HG02852 (cell line): ENCODE results near the gene CD19.
"Not testable (repeated sequence)": the region's sequence is repeated elsewhere in the genome, so short reads cannot be mapped to it uniquely, and the experiment has no call there.

Source experiments
- ATAC-seq: cut with Tn5 transposase; IDR thresholded peaks from one replicate; pipeline ENCODE4 v1.9.1; 2021; ENCODE audit warnings: mild to moderate bottlenecking, moderate library complexity; ENCODE audit not compliant: unreplicated experiment

CD19 gene

DNA sequence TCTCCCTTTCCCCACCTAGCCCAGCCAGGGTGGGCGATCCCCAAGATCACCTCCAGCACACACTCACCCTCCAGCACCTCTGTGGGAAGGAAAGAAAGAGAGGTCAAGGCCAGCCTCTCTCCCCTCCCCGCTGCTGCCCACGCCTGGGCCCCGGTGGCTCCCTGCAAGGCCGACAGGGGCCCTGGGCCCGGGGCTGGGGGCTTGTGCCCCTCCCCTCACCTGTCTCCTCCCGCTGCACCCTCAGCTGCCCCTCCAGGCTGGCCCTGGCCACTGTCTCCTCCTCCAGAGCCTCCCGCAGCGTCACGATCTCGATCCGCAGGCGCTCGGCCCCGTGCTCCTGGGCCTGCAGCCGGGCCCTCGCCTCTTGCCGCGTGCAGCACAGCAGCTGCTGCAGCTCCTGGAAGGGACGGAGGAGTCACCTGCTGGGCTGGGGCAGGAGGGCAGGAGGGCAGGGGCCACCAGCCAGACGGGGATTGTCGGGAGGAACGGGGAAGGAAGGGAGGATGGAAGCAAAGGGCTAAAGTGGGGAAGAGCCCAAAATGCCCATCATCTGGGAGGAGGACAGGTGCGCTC, 25.9 kb upstream of the CD19 start:
- ATAC-seq = no peak

DNA sequence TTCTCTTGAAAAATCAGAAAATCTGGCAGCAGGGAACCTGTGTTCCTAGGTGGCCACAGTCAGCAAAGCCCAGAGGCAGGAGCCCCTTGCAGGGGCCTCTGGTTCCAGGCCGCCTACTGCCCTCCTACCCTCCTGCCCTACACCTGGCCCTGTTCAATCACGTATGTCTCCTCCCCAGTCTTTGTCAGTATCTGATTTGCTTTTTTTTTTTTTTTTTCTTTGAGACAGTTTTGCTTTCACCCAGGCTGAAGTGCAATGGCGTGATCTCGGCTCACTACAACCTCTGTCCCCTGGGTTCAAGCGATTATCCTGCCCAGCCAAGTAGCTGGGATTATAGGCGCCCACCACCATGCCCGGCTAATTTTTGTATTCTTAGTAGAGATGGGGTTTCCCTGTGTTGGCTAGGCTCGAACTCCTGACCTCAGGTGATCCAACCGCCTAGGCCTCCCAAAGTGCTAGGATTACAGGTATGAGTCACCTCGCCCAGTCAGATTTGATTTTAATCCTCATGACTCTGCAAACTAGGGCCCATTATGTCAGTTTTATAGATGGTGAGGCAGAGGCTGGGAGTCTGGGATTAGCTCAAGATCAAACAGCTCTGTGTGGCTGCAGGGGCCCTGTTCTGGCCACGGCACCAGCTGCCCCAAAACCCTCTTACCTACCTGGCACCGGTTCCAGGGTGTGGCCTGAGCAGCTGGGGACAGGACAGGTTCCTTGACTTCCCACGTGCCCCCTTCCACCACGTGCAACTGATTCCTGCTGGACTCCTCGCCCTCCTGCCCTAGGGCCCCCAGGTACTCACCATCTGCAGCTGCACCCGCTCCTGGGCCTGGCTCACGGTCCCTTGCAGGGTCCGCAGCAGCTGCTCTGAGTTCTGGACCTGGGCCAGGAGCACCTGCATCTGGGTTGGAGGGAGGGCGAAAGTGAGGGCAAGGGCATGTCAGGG, 21.4 kb upstream of the CD19 start:
- no peak for ATAC-seq

DNA sequence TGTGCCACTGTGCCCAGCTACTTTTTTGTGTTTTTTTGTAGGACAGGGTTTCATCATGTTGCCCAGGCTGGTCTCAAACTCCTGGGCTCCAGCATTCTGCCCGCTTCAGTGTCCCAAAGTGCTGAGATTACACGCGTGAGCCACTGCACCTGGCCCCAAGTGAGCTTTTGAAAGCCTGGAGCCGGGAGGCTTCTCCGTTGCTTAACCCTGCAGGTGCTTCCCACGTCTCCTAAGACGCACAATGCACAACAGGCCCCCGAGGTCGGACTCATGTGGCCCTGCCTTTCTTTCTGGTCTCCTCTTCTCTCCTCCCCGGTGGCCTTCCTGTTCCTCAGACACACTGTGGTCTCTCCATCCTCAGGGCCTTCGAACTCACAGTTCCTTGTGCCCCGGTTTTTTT, 19.2 kb upstream of the CD19 start:
- no peak for ATAC-seq

DNA sequence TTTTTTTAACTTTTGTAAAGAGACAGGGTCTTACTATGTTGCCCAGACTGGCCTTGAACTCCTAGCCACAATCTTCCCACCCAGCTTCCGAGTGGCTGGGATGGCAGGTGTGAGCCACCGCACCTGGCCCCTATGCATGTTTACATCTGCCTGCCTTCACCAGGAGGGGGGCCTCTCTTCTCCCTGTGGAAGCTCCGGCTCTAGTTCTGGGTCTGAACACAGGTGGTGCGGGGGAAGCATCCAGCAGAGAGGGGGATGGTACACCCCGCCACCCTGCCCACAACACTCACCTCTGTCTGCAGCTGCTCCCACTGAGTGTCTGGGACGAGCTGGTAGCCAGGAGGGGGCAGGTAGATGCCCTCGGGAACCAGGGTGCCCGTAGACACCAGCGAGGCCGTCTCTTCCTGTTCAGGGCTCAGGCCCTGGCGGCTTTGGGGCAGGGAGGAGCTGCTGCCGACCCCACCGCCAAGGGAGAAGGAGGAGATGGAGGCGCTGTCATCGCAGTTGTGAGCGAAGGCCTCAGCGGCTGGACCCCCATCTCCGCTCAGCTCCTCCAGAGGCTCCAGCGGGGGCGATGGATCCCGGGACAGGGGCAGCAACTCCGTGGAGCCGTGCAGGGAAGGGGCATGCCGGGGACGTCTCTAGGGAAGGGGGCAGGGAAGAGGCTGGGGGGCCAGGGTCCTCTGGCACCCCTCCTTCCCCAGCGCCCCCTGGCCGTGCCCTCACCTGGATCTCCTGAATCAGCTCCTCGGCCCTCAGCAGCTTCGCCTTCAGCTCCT, 17.6 kb upstream of the CD19 start:
- no peak for ATAC-seq

DNA sequence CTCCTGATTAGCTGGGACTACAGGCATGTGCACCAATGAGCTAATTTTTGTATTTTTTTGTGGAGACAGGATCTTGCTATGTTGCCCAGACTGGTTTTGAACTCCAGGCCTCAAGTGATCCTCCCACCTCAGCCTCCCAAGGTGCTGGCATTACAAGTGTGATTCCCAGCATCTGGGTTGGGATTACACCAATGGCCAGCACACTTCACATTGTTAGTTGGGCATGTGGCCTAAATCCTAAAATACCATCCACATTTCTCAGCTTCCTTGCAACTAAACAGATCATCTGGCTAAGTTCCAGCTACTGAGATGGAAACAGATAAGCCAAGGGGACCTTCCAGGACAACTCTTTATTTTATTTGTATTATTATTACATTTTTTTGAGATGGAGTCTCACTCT, 16.6 kb upstream of the CD19 start:
- ATAC-seq = no peak

DNA sequence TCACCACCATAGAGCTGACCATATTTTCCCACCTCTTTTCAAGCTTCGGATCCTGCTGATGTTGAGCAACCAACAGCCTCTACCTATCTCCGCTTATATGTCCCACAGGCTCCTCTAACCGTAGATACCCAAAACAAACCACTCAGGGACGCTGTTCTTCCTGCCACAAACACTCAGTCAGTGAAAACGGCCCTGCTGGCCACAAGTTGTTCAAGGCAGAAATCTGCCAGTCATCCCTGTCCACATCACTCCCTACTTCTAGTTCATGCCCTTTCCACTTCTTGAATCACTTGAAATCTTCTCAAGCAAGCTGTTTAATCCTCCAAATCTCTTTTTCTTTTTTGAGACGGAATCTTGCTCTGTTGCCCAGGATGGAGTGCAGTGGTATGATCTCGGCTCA, 14.7 kb upstream of the CD19 start:
- no peak for ATAC-seq

DNA sequence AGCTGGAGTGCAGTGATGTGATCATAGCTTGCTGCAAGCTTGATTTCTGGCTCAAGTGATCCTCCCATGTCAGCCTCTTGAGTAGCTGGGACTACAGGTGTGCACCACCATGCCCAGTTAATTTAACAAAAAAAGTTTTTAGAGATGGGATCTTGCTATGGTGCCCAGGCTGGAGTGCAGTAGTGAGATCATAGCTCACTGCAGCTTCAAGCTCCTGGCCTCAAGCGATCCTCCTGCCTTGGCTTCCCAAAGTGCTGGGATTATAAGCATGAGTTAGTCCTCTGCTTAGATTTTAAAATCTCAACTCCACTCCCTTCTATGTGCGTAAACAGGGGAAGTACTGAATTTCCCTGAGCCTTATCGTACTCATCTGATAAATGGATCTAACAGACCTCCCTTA, 13.1 kb upstream of the CD19 start:
- no peak for ATAC-seq

DNA sequence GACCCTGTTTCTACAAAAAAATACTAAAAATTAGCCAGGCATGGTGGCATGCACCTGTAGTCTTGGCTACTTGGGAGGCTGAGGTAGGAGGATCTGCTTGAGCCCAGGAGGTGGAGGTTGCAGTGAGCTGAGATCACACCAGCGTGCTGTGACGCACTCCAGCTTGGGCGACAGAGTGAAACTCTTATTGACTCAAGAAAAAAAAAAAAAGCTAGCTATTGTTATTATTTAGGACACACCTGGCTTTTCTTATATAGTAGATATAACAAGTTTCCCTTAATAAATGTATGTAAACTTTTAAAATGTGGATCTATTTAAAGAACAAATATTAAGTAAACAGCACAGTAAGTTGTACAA, 8.6 kb upstream of the CD19 start:
- no peak for ATAC-seq

DNA sequence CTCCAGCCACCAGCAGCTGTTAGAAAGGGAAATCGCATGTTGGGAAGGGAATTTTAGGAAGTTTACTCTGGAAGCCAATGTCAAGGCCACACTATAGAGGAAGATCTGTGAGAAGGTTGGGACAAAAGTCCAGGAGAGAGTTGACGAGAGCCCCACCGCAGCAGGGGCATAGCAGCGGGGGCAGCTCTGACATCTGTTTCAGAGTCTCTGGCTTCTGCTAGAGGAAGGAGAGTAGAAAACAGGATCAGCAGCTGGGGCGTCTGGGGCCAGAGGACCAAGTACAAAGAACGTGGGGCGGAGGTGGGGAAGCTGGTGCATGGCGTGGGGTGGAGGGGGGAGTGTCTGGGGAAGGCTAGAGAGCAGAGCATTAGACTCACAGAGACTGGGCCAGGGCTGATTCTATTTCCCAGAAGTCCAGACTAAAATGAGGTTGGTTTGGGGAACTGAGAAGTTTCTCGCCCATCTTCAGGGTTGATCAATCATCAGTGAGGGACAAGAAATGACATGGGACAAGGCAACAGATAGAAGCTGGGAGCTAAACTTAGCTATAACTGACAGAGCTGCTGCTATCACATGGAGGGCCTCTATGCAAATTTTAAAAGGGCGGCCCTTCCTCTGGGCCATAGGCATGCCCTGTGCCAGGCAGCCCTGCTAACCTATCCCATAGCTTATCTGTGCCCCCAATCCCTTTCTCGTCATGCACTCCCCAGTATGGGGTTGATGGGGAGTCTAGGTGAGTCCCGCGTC, 7.9 kb upstream of the CD19 start:
- ATAC-seq = peak; percentile 48

DNA sequence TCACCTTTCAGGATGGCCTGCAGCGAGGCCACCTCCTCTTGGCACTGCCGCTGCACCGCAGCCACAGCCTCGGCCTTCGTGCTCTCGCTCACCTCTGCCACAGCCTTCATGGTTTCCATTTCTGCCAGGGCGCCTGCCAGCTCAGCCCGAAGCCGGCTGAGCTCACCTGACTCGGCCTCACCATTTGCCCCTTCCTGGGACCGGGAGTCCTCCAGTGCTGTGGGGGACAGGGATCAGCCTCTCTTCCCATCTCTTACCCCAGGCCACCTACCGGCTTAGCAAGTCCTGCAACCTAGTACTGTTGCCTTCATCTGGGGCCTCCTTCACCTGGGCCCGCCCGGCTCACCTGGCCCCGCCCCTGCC, 7.4 kb upstream of the CD19 start:
- no peak for ATAC-seq

DNA sequence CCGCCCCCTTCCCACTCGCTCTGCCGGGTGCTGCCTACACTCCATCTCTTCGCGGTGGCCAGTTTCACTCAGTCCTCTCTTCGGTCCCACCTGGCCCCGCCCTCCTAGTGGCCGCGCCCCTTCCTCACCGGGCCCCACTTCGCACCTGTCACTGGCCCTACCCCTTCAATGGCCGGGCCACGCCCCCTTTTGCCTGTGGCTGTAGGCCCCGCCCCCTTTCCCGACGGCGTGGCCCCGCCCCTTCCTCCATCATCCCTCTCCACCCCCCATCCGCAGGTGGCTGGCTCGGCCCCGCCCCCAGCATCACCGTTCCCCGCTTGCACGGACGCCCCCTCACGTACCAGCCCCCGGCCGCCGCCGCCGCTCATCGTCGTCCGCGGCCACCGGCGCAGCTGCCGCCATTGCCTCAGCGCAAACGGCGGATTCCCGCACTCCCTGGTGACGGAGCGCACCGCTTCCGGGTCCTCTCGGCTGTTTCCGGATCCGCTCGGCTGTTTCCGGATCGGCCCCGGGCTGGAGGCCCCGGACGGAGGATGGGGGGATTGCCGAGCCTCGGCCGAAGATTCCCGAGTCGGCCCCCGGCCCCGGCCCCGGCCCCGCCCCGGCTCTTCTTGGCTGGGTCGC, 6.9 kb upstream of the CD19 start, which contains the start of gene RABEP2:
TSS of gene RABEP2 (minus strand) at position 477 of the 624 bp plus-strand sequence. CDS start at position 402, 75 bp downstream.
- ATAC-seq = peak; percentile 55

DNA sequence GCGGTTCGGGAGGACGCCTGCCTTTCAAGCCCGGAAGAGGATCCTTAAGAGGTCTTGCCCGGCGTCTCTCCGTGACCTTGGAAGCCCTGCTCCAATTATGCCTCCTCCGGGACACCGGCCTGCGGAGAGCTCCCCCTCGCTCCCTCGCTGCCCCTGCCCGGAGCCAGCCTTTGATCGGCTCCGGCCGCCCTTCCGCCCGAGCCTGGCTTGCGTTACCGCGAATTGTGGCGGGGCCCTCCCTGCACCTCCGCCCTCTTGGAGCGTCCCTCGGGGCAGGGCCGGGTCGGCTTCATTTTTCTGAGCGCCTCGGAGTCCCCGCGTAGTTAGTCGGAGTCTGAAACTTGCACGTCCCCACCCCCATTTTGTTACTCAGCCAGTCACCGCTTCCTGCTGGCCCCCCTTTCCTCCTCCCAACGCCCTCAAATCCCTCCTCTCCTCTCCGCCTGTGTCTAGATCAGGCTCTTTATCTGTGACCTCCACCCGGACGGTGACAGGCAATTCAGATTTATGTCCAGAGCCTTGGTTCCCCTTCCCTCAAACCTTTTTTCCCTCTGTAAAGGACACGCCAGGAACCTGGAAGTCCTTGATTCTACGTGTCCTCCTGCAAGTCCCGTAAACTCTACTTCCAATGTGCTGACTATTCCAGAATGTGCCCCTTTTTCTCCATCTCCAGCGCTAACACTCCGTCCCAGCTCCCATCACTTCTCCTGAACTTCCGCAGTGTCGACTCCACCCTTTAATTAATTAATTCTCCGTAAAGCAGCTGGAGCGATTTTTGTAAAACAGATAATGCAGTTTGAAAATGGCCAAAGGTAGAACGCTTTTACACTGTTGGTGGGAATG, 6.2 kb upstream of the CD19 start:
- peak; percentile 39 for ATAC-seq

DNA sequence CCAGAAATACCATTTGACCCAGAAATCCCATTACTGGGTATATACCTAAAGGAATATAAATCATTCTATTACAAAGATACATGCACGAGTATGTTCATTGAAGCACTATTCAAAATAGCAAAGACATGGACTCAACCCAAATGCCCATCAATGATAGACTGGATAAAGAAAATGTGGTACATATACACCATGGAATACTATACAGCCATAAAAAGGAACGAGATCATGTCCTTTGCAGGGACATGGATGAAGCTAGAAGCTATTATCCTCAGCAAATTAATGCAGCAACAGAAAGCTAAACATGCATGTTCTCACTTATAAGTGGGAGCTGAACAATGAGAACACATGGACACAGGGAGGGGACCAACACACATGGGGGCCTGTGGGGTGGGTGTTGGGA, 5.5 kb upstream of the CD19 start:
- not testable (repeated sequence) for ATAC-seq

DNA sequence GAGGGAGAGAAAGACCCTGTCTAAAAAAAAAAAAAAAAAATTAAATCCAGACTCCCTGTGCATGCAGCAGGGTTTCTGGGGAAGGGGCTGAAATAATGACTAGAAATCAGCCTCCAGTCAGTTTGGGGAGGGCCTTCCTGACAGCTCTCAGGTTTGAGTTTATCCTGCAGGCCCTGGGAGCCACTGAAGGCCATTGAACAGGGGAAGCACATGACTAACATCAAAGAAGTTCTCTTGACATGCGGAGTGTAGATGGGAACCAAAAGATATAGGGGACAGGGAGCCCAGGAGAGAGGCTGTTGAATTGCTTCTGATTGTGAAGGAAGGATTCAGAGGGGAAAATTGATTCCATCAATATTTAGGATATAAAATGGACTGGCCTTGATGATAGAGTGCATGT, 4.0 kb upstream of the CD19 start:
- ATAC-seq = no peak

DNA sequence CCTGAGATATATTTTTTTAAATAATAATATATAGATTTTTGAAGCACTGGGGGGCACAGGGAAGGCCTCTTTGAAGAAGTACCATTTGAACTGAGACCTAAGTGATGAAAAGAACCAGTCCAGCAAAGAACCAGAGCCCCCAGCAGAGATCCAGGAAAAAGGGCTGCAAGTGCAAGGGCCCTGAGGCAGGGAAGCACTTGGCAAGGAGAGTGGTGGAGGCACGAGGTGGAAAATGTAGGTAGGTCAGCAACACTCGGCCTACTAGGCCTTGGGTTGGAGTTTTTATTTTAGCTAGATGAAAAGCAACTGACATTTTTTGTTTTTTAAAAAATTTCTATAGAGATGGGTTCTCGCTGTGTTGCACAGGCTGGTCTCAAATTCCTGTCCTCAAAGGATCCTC, 1.6 kb upstream of the CD19 start:
- no peak for ATAC-seq

DNA sequence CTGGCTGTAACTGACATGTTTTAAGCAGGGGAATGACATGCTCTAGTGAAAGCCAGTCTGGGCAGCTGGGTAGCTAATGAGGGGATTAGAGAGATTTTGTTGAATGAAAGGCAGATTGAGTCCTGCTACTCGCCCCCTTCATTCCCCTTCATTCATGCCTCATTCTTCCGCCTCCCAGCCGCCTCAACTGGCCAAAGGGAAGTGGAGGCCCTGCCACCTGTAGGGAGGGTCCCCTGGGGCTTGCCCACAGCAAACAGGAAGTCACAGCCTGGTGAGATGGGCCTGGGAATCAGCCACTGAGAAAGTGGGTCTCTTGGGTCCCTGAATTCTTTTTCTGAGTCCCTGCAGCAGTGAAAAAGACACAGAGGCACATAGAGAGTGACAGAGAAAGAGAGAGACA, 1.1 kb upstream of the CD19 start:
- no peak for ATAC-seq

DNA sequence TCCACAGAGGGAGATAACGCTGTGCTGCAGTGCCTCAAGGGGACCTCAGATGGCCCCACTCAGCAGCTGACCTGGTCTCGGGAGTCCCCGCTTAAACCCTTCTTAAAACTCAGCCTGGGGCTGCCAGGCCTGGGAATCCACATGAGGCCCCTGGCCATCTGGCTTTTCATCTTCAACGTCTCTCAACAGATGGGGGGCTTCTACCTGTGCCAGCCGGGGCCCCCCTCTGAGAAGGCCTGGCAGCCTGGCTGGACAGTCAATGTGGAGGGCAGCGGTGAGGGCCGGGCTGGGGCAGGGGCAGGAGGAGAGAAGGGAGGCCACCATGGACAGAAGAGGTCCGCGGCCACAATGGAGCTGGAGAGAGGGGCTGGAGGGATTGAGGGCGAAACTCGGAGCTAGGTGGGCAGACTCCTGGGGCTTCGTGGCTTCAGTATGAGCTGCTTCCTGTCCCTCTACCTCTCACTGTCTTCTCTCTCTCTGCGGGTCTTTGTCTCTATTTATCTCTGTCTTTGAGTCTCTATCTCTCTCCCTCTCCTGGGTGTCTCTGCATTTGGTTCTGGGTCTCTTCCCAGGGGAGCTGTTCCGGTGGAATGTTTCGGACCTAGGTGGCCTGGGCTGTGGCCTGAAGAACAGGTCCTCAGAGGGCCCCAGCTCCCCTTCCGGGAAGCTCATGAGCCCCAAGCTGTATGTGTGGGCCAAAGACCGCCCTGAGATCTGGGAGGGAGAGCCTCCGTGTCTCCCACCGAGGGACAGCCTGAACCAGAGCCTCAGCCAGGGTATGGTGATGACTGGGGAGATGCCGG, 769 bp downstream of the CD19 start:
- ATAC-seq = no peak

DNA sequence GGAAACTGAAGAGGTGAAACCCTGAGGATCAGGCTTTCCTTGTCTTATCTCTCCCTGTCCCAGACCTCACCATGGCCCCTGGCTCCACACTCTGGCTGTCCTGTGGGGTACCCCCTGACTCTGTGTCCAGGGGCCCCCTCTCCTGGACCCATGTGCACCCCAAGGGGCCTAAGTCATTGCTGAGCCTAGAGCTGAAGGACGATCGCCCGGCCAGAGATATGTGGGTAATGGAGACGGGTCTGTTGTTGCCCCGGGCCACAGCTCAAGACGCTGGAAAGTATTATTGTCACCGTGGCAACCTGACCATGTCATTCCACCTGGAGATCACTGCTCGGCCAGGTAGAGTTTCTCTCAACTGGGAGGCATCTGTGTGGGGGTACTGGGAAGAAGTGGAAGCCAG, 1.4 kb downstream of the CD19 start:
- ATAC-seq = no peak

DNA sequence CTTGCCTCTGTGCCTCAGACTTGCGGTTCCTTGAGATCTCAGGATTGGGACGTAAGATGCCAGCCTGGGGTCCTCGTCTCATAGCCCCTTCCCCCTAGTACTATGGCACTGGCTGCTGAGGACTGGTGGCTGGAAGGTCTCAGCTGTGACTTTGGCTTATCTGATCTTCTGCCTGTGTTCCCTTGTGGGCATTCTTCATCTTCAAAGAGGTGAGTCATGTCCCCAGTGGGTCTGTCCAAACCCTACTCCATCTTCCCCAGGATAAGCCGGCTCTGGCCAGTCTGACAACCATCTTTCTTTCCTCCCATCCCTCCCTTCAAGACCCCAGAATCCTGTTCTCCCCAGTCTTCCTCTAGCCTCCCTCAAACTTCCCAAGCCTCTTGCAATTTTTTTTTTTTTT, 3.6 kb downstream of the CD19 start:
- ATAC-seq = no peak
